DMS 273 (cell line): ENCODE data around the gene DYNC2LI1.

ENCODE experiments used
- DNase-seq: peaks from one replicate; lab custom pipeline; 2025; ENCODE audit not compliant: unreplicated experiment; lab: John Stamatoyannopoulos, UW

The DYNC2LI1 gene

GRCh38 chr2:43812006-43812405, 38.2 kb downstream of the DYNC2LI1 start:
- DNase-seq, result no peak

GRCh38 chr2:43812947-43813346, 39.1 kb downstream of the DYNC2LI1 start:
- no peak for DNase-seq

- no peak for DNase-seq
Measured at GRCh38 chr2:43814711-43815110, 40.9 kb downstream of the DYNC2LI1 start.

GRCh38 chr2:43818761-43819160, 44.9 kb downstream of the DYNC2LI1 start:
- no peak for DNase-seq

GRCh38 chr2:43819491-43820163, 45.8 kb downstream of the DYNC2LI1 start:
- no peak for DNase-seq

- DNase-seq, result no peak
Measured at GRCh38 chr2:43822839-43823238, 49.0 kb downstream of the DYNC2LI1 start.

- no peak for DNase-seq
Measured at GRCh38 chr2:43823751-43824150, 49.9 kb downstream of the DYNC2LI1 start.

- no peak for DNase-seq
Measured at GRCh38 chr2:43824512-43824911, 50.7 kb downstream of the DYNC2LI1 start.

GRCh38 chr2:43824951-43825493, 51.2 kb downstream of the DYNC2LI1 start:
- DNase-seq, result no peak

GRCh38 chr2:43825841-43826240, 52.0 kb downstream of the DYNC2LI1 start:
- no peak for DNase-seq

- no peak for DNase-seq
Measured at GRCh38 chr2:43826305-43827250, 52.7 kb downstream of the DYNC2LI1 start.

GRCh38 chr2:43831543-43832294, 57.9 kb downstream of the DYNC2LI1 start:
- peak; percentile 26 for DNase-seq

- peak; percentile 19 for DNase-seq
Measured at GRCh38 chr2:43832457-43832856, 58.6 kb downstream of the DYNC2LI1 start.

- no peak for DNase-seq
Measured at GRCh38 chr2:43837033-43837432, 63.2 kb downstream of the DYNC2LI1 start.

- no peak for DNase-seq
Measured at GRCh38 chr2:43837831-43838559, 64.2 kb downstream of the DYNC2LI1 start.

- no peak for DNase-seq
Measured at GRCh38 chr2:43838560-43839267, 64.9 kb downstream of the DYNC2LI1 start, which contains the start of the genes ABCG5 and ABCG8. Gene ABCG5 (minus strand): TSS chr2:43838839. CDS start chr2:43838679, 160 bp downstream. Gene ABCG8 (plus strand): TSS chr2:43838971. CDS start chr2:43839054, 83 bp downstream.

- no peak for DNase-seq
Measured at GRCh38 chr2:43839776-43840564, 66.1 kb downstream of the DYNC2LI1 start.

GRCh38 chr2:43840965-43841364, 67.1 kb downstream of the DYNC2LI1 start:
- no peak for DNase-seq
